ENCODE measurements around the gene GRIK3. TPM values are rescaled to one million over a fixed set of nuclear protein-coding genes. Genes with fewer than 3 reads are reported as not detected.
"Not testable (repeated sequence)": the region's sequence is repeated elsewhere in the genome, so short reads cannot be mapped to it uniquely, and the experiment has no call there.

GRIK3 gene
- total RNA-seq, 1 donor from 2014 or later, result not detected

DNA sequence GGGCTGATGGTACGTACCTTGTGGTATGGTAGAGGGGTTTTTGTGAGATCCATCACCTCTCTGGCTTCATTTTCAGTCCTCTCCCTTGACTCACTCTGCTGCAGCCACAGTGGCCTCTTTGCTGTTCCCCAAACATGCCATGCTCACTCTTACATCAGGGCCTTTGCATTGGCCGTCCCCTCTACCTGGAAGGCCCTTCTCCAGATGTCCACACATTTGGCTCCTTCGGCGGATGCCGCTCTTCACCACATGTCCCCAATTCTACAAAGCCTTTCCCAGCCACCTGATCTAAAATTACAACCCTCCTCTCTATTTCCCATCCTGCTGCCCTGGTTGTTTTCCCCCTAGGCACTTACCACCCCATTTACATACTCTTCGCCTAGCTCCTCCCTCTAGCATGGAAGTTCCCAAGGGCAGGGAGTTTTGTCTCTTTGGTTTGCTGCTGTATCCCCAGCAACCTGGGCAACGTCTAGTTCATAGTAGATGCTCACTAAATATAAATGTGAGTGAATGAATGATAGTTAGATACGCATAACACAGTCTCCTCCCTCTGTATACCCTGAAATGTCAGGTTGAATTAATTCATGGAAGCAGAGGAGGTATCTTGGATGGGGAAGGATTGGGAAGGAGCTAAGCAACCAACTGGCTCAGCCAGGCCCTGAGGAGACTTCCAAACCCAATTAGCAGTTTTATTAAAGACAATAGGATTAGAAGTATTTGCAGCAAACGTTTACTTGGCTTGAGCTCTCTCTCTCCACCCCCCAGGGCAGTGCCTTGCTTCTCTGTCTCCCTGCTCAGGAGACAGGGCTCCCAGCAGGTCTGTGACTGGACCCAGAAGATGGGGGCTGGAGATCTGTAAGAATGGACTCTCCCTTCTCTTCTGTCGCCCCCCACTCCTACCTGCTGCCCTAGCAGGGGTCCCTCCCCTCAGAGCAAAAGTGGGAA is 264.2 kb downstream of the GRIK3 start:
- intact Hi-C loops (cut with micrococcal nuclease), result no loop called here

DNA sequence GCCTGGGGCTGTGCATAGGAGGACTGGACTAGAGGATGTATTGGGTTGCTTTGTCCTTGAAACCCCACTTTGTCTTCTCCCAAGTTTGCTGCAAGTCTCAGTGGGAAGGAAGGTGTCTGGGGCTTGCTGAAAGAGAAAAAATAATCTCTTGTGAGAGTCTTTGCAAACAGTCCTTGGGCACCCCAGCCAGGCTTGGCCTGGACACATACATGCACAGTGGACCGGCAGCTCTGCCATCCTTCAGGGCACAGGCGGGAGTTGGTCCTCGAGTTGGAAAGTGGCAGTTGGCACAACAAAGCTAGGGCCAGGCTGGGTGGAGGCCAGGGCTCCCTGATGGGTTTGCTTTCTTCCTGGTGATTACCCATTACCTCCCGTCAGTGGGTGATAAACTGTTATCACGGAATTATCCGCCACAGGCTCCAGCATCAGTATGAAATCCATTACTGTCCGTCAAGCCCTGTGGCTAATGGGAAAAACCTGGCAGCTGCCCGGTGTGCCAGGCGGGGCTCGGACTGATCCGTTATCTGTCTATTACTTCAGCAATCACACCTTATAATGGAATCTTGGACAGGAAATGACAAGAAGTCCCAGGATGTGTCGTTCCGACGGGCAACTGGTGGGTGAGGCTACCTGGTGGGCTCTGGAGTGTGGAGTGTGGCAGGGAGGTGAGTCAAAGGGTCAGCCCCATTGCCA is 265.7 kb downstream of the GRIK3 start:
- intact Hi-C loops (cut with micrococcal nuclease), result no loop called here

DNA sequence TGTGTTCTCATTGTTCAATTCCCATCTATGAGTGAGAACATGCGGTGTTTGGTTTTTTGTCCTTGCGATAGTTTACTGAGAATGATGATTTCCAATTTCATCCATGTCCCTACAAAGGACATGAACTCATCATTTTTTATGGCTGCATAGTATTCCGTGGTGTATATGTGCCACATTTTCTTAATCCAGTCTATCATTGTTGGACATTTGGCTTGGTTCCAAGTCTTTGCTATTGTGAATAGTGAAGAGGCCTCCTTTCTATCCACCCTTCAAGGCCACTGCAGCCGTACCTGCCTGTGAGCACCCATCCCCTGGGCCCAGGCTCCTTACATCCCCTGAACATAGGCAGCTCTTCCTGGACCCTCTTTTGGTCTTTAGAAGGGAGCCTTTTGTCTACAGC is 266.9 kb downstream of the GRIK3 start:
- intact Hi-C loops (cut with micrococcal nuclease), result not testable (repeated sequence)

DNA sequence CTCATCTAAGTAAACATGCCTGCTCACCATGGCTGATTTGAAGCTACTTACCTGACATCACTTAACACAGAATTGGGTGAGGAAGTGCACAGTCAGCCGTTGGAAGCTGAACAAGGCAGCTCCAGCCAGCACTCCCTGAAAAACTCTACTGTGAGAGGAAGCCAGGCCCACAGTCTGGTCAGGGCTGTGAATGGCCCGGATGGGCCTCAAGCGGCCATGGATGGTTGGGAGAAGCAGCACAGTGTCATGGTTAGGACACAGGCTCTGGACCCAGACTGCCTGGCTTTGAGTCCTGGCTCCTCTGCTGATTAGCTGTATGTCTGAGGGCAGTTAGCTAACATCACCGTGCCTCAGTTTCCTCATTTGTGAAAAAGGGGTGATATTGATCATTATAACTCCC is 267.8 kb downstream of the GRIK3 start:
- intact Hi-C loops (cut with micrococcal nuclease), result no loop called here

GRCh38 chr1:36765785-36766300 is 268.5 kb downstream of the GRIK3 start:
- intact Hi-C loops (cut with micrococcal nuclease), result no loop called here

DNA sequence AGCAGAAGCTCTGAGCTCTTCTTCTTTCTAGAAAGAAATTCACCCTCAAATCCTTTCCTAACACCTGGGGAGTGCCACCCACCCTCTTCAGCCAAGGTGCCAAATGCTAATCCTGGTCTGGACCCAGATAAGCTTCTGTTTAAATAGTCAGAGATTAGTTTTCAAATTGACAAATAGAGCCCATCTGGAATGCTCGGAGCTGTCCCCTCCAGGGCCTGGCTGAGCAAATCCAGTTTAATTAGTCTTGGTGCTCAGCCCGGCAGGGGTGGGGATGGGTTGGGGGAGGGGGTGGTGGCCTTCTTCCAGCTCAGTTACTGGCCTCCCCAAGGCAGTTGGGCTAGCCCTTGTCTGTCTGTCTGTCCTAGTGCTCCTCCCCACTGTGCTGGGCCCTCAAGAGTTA is 269.5 kb downstream of the GRIK3 start:
- intact Hi-C loops (cut with micrococcal nuclease), result no loop called here

DNA sequence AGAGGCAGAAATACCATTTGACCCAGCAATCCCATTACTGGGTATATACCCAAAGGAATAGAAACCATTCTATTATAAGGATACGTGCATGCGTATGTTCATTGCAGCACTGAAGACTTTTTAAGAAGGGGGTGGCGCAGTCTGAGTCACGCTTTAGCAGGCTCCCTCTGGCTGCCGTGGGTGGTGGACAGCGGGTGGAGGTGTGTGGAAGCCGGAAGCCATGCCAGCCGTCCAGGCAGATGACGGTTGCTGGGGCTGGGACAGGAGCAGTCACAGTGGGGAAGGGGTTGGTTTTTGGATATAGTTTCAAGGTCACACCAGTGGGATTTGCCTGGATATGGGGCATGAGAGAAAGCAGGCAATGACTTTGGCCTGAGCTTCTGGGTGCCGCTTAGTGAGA is 270.5 kb downstream of the GRIK3 start:
- intact Hi-C loops (cut with micrococcal nuclease), result no loop called here

DNA sequence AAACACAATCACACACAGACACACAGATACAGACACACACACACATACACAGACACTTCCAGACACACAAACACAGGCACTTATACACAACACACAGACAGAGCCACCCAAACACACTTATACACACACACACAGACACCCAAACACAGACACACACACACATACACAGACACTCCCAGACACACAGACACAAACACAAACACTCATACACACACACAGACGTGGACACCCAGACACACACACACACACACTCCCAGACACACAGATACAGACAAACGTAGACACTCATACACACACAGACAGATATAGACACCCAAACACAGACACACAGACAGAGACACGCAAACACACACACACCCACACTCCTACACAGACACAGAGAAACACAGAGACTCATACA is 272.1 kb downstream of the GRIK3 start:
- intact Hi-C loops (cut with micrococcal nuclease), result no loop called here

DNA sequence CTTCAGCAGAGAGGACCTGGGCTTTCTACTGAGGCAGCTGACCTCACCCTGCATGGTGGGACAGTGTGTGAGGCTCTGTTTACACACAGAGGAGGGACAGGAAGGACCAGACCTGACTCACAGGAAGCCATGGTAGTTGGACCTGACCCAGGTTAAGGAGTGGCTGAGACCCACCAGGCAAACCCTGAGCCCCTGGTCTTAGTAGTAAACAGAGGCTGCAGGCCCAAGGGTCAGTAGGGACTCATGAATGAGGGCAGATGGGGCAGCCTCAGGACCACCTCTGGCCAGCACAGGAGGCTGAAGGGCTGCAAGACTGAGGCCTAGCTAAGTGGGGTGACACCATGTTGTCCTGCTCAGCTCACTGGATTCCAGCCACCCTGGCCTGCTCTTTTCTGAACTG is 273.2 kb downstream of the GRIK3 start:
- intact Hi-C loops (cut with micrococcal nuclease), result no loop called here

DNA sequence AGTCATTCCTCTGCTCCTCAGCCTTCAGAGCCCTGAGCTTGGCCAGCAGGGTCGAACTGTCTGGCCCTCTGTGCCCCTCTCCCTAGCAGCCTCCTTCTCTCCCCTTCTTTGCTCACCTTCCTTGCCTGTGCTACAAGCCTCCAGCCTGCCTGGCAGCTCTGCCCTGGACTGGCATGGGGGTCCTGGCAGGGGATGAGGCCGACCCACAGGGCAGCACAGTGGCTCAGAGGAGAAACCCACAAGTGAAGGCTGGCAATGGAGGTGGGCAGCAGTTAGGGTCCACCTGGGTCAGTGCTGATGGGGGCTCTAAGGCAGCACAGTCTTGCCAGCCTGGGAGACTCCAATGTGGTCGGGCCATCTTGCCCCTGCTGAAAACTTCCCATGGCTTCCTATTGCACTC is 274.2 kb downstream of the GRIK3 start:
- intact Hi-C loops (cut with micrococcal nuclease), result no loop called here

DNA sequence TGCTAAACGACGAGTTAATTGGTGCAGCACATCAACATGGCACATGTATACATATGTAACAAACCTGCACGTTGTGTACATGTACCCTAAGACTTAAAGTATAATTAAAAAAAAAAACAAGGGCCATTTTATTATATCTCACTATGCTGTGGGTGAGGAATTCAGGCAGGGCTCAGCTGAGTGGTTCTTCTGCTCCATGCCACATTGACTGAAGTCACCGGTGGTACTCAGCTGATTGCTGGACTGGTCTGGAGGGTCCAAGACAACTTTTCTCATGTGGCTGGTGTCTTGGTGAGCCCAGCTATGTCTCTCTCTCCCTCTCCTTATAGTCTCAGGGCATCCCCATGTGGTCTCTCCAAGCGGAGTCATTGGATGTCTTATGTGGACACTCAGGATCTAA is 275.0 kb downstream of the GRIK3 start:
- intact Hi-C loops (cut with micrococcal nuclease), result no loop called here

DNA sequence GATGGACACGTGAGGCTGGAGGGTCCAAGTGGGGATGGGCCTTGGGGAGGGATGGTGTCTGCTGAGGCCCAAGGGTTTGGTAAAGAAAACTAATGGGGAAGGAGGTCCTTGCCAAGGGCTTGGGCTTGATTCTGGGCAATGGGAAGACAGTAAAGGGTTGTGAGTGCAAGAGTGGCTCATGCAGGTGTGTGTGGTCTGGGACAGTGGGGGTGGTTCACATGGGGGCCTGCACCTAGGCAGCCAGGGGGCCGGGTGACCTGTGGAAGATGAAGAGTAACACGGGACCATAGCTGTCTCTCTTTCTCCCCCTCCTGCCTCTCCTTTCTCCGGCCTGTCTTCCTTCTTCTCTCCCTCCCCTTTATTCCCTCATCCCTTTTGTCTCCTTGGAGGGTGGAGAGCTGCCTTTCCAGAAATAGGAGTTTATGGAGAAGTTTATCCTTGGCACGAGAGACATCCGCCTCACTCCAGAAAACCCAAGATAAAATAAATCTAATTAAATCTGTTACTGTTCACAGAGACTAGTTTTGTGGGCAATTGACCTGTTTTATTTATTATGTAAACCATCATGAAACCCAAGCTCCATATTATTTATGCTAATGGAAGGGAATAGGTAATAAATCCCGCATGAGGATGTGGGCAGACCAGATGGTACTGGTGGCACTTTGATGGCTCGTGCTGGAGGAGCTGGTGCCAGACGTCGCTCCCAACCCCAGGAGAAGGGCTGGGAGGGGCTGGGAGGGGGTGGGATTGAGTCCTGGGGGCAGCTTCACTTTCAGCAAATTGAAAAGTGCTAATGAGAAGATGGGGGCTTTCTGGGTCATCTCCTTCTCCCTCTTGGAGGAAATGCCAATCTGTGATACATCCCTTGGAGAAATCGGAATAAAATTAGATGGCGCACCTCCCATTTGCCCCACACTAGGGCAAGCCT is 278.7 kb downstream of the GRIK3 start:
- intact Hi-C loops (cut with micrococcal nuclease), result no loop called here

GRCh38 chr1:36754366-36754765 is 279.9 kb downstream of the GRIK3 start:
- intact Hi-C loops (cut with micrococcal nuclease), result no loop called here

GRCh38 chr1:36753451-36753850 is 280.9 kb downstream of the GRIK3 start:
- intact Hi-C loops (cut with micrococcal nuclease), result no loop called here

DNA sequence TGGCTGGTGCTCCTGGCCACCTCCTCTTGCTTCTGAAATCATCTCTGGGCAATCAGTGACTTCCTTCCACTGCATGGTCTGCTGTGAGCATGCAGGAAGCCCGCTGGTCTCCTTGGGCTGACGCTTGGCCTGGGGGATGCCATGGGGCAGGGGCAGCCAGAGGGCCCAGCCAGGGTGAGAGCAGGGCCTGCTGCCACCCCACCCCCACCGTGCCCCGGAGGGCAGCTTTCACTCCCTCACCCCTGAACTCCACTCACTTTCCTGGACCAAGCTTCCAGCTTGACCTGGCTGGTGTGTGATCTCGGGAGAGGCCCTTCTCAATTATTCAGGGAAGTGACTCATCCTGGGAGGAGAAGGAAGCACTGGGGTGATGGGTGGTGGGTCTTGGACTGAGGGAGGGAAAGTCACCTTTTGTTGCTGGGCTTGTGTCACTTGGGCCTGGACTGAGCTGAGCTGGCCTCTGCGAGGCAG is 281.4 kb downstream of the GRIK3 start:
- intact Hi-C loops (cut with micrococcal nuclease), result no loop called here

- intact Hi-C loops (cut with micrococcal nuclease), result no loop called here
These were observed 281.9 kb downstream of the GRIK3 start for GRCh38 chr1:36752431-36752830.

DNA sequence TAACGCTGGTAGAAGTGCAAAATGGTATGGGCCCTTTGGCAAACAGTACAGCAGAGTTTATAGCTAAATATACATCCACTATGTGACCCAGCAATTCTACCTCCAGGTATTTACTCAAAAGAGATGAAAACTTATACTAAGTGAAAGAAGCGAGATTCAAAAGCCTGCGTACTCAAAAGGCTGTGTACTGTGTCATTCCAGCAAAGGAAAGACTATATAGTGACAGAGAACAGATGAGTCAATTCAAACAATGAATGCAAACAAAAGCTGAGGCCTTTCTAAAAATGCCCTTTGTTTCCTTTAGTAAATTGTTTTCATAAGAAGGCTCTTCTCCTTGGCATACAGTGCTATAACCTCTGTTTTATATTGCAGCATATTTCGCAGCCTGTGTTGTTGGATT is 282.8 kb downstream of the GRIK3 start:
- intact Hi-C loops (cut with micrococcal nuclease), result no loop called here

GRCh38 chr1:36748466-36748865 is 285.8 kb downstream of the GRIK3 start:
- intact Hi-C loops (cut with micrococcal nuclease), result no loop called here

Measured in T-helper 2 cell treated with Interferon-gamma antibody and Interleukin-4, amounts not matched to agents 100 ng/mL and 5 ng/mL, for 36 hours (primary cell).